ENCODE measurements around the gene SLFN12L.

- TF ChIP-seq CTCF (IDR thresholded peaks at IDR 0.05; ENCODE audit: low read depth, low read length): no peak
- TF ChIP-seq EZH2phosphoT487 (IDR thresholded peaks at IDR 0.05; ENCODE audit: low read depth): no peak
Measured at GRCh38 chr17:35477248-35477647, 60.2 kb downstream of the SLFN12L start.
